Stimulated activated CD8-positive, alpha-beta memory T cell treated with anti-CD3 and anti-CD28 coated beads, Interleukin-12 subunit alpha, Interleukin-12 subunit beta, amount 100 ng/mL, for 4 hours (primary cell): ENCODE measurements around the gene ZNF714.
"Not testable (repeated sequence)": the region's sequence is repeated elsewhere in the genome, so short reads cannot be mapped to it uniquely, and the experiment has no call there.

Experiments
- DNase-seq: peaks from one replicate; pipeline ENCODE4 v3.0.0-alpha.2; 2020; ENCODE audit warnings: low read depth

Gene ZNF714

DNA sequence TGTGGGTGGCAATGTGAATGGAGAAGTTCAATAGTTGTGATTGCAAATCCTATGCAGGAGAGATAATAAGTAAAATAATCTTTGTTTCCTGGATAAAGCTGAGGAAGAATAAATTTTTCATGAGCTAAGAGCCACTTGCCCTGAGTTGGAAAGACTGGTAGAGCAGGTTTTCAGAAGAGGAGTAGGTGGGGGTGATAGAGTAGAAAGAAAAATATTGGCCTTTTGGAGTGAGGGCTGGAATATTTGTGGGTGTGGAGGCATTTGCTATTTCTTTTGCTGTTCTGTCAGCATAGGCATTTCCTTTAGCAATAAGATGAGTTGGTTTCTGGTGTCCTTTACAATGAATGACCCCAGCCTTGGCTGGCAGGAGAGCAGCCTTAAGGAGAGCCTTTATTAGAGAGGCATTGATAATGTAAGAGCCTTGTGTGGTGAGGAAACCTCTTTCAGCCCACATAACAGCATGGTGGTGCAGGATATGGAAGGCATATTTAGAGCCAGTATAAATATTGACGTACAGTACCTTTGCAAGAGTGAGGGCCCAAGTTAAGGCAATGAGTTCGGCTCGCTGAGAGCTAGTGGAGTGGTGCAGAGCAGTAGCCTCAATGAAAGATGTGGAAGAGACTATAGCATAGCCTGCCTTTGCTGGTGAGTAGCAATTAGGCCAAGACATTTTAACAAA, 48.2 kb downstream of the ZNF714 start:
- no peak for DNase-seq

GRCh38 chr19:21133633-21134032, 51.6 kb downstream of the ZNF714 start:
- DNase-seq, result no peak

- no peak for DNase-seq
Observed at GRCh38 chr19:21134934-21135366, 52.9 kb downstream of the ZNF714 start.

DNA sequence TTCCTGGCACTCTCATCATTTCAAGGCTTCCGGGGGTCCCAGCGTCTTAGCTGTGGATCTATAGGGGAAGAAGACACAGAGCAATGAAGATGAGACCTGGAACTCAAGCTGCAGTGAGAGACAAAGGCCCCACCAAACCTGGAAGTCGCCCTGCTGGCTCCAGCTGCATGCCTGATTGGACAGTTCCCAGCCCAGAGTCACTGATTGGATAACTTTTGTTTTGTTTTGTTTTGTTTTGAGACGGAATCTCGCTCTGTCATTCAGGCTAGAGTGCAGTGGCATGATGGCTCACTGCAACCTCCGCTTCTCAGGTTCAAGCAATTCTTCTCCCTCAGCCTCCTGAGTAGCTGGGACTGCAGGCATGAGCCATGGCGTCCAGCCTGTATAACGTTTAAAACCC, 53.4 kb downstream of the ZNF714 start:
- DNase-seq, result no peak

- no peak for DNase-seq
Observed at GRCh38 chr19:21138130-21138529, 56.1 kb downstream of the ZNF714 start.

DNA sequence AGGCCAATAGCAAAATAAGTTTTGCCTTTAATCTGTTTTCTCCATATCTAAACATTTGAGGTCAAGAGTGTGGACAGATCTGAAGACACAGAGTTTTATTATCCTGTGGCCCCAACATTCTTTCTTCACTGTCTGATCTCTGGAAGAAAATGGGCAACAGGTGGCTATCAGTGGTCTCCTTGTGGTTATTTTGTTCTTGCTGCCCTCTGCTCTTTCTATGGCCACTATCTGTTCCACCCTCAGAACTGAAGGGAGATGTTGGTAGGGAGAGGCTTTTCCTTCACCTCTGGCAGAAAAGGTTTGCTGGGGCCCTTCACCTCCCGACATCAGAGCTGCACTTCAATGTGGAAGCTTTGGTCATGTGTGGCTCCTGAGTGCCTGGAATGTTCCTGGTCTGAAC, 59.0 kb downstream of the ZNF714 start:
- not testable (repeated sequence) for DNase-seq

DNA sequence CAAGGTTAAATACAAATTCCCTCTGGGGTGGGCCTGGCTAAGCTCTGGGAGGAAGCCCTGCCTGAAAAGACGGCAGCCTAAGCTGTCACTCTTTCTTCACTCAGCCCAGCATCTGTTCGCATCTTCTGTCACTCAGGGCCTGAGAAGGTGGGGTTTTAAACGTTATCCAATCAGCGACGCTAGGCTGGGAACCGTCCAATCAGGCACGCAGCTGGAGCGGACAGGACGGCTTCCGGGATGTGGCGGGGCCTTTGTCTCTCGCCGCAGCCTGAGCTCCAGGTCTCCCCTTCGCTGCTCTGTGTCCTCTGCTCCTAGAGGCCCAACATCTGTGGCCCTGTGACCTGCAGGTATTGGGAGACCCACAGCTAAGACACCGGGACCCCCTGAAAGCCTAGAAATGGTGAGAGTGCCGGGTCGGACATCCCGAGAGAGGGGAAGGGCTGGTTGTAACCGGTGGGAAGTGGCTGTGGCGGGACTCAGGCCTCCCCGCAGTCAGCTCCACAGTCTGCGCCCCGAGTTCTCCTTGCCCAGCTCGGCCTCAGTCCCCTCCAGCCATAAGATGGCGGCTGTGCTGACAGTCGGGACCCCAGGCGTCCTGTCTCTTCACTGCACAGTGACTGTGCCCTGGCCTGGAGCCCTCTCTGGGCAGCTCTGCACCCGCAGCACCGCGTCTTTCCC, 59.9 kb downstream of the ZNF714 start, which contains the start of gene ZNF431:
ZNF431 (plus strand) TSS at position 254 of the 678 bp plus-strand sequence; CDS start at position 398, 144 bp downstream.
- peak; percentile 70 for DNase-seq

DNA sequence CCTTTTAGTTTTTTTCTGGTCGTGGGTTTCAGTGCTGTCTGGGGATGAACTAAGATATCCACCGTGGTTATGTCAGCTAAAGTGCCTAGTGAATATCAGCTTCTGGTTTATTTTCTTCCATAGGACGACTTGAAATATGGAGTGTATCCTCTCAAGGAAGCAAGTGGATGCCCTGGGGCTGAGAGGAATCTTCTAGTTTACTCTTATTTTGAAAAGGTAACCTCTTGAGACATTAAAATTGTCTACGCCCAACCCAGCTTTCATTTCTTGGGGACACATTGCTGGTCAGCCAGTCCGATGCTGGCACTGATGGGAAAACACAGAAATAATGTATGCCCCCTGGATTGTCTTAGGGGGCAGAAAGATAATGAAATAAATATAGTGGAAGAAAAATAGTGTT, 61.4 kb downstream of the ZNF714 start:
- DNase-seq, result no peak

DNA sequence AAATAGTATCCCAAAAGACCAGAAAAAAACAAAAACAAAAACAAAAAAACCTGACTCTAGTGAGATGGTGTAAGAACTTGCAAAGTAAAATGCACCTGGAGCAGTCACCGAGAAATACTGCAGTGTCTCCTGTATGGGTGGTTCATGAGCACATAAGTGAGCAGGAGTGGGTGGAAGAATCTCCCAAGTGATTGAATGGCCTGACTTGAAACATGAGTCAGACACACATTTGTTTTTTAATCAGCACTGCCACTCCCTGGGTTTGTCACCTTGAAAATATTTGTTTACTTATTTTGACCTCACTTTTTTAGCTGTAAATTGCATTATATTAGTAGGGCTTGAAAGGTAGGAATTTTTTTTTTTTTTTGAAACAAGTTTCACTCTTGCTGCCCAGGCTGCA, 61.9 kb downstream of the ZNF714 start:
- DNase-seq, result no peak

- DNase-seq, result no peak
Observed at GRCh38 chr19:21147540-21147939, 65.5 kb downstream of the ZNF714 start.

DNA sequence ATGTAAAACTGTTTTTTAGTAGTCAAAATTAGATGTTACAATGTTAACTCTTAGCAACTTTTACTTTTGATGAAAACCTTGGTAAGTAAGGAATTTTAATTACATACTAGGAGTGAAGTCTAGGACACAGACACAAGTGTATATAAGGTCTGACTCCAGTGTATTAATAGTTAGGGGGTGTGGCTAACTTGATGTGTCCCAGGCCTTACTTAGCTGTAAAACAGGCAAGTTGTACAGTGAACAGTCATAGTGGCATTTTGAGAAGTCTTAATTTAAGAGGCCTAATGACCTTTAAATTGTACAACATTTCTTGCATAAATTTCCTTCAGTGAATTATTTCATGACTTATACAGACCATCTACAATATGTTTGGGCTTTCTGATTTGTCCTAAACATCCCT, 66.7 kb downstream of the ZNF714 start:
- DNase-seq, result no peak

DNA sequence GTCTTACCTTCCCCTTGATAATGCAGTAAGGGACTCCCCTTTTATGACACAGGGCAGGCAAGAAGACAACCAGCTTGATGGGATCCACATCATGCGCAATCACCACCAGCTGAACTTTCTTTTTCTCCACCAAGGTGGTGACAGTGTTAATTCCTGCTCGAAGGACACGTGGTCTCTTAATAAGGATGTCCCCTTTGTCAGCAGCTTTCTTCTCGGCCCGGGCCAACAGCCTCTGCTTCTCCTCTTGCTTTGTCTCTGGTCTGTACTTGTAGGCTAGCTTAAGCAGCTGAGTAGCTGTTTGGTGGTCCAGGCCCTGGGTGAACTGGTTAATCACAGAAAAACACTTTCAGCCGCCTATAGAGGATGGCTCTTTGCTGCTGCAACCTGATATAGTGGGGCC, 67.9 kb downstream of the ZNF714 start:
- DNase-seq, result no peak

DNA sequence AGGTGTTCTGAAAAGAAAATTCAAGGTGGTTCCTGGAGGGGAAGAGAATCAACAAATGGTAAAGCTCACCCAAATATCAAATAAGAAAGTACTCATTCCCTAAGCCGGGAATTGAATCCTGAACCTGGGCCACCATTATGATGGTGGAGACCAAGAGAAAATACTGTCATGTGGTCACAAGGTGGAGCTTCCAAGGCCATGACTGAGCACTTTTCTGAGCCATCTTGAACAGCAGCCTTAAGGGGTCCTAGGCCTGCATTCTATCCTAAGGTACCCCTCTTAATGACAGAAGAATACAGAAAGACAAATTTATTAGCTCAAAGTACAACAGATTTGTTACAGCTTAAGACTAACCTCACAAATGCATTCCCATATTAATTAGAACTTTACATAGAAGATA, 69.5 kb downstream of the ZNF714 start:
- DNase-seq, result no peak

- DNase-seq, result no peak
Observed at GRCh38 chr19:21158523-21159135, 76.6 kb downstream of the ZNF714 start.

GRCh38 chr19:21164541-21164940, 82.5 kb downstream of the ZNF714 start:
- DNase-seq, result no peak

GRCh38 chr19:21166436-21166835, 84.4 kb downstream of the ZNF714 start:
- no peak for DNase-seq
